Keratinocyte (primary cell): Measurements from ENCODE around the gene LHFPL6. TPM values are rescaled to one million over a fixed set of nuclear protein-coding genes. Genes with fewer than 3 reads are reported as not detected.

Experiments
- DNase-seq: peaks from one replicate; pipeline ENCODE4 v3.0.0-alpha.2; 2011; ENCODE audit warnings: low read depth, missing footprints, low spot score
- FAIRE-seq: peaks from 2 replicates; lab custom pipeline; 2011; peaks lifted over from hg19 to GRCh38; lab: Jason Lieb, UNC
- H2AFZ ChIP-seq: 2 replicates; pipeline ENCODE4 v1.6.0; 2012; ENCODE audit warnings: low read length, control low read depth, inconsistent platforms; ENCODE audit not compliant: control insufficient read depth
- H3K27ac ChIP-seq: 2 replicates; pipeline ENCODE4 v1.5.1; 2011; ENCODE audit warnings: low read length; ENCODE audit not compliant: control insufficient read depth, insufficient read depth
- H3K27me3 ChIP-seq: 3 replicates; pipeline ENCODE4 v1.6.0; 2011; ENCODE audit warnings: low read length; ENCODE audit not compliant: control insufficient read depth, insufficient read depth; ENCODE audit errors: extremely low read depth
- H3K36me3 ChIP-seq, 2 experiments: 2 replicates in 1 of 2; 3 replicates in 1 of 2; pipeline ENCODE4 v1.5.1; 2011; ENCODE audit warnings: low read length in 2 of 2, mild to moderate bottlenecking in 1 of 2; ENCODE audit not compliant: control insufficient read depth in 2 of 2, insufficient read depth in 2 of 2; ENCODE audit errors: extremely low read depth in 1 of 2
- H3K4me1 ChIP-seq: 3 replicates; pipeline ENCODE4 v1.5.1; 2011; ENCODE audit warnings: low read length; ENCODE audit not compliant: control insufficient read depth, insufficient read depth; ENCODE audit errors: extremely low read depth
- H3K4me2 ChIP-seq: 3 replicates; pipeline ENCODE4 v1.6.0; 2011; ENCODE audit warnings: low read depth, low read length; ENCODE audit not compliant: control insufficient read depth, insufficient read depth; ENCODE audit errors: extremely low read depth
- H3K4me3 ChIP-seq, 3 experiments: fragments of 200-600 bp in 1 of 3; sonication (generic) in 1 of 3; 2 replicates in 2 of 3; 3 replicates in 1 of 3; pipeline ENCODE4 v1.5.1; 2011 to 2016; ENCODE audit warnings: low read length in 3 of 3, mild to moderate bottlenecking in 3 of 3, control low read depth in 2 of 3, inconsistent platforms in 1 of 3, low read depth in 1 of 3, mixed read lengths in 1 of 3, mixed run types in 1 of 3, moderate library complexity in 1 of 3; ENCODE audit not compliant: control insufficient read depth in 2 of 3, insufficient read depth in 2 of 3; ENCODE audit errors: extremely low read depth in 1 of 3
- H3K79me2 ChIP-seq: 2 replicates; pipeline ENCODE4 v1.6.0; 2012; ENCODE audit warnings: low read length; ENCODE audit not compliant: control insufficient read depth, insufficient read depth
- H3K9ac ChIP-seq: 3 replicates; pipeline ENCODE4 v1.6.0; 2011; ENCODE audit warnings: low read length; ENCODE audit not compliant: control insufficient read depth, insufficient read depth; ENCODE audit errors: extremely low read depth
- H3K9me1 ChIP-seq: 3 replicates; pipeline ENCODE4 v1.6.0; 2011; ENCODE audit warnings: low read length; ENCODE audit not compliant: control insufficient read depth, insufficient read depth; ENCODE audit errors: extremely low read depth
- H3K9me3 ChIP-seq: 2 replicates; pipeline ENCODE4 v1.5.1; 2012; ENCODE audit warnings: low read depth, low read length; ENCODE audit not compliant: control insufficient read depth
- H4K20me1 ChIP-seq: 3 replicates; pipeline ENCODE4 v1.6.0; 2011; ENCODE audit warnings: low read length; ENCODE audit not compliant: control insufficient read depth, insufficient read depth; ENCODE audit errors: extremely low read depth
- CTCF ChIP-seq, 3 experiments: IDR thresholded peaks in 1 of 3; conservative IDR thresholded peaks in 1 of 3; optimal IDR thresholded peaks in 1 of 3; 2 replicates in 2 of 3; 3 replicates in 1 of 3; pipeline versions ENCODE3 to v1.5.1; 2011; ENCODE audit warnings: low read length in 3 of 3, mild to moderate bottlenecking in 3 of 3, moderate library complexity in 2 of 3, control low read depth in 1 of 3, inconsistent platforms in 1 of 3; ENCODE audit not compliant: insufficient read depth in 2 of 3; ENCODE audit errors: extremely low read depth in 1 of 3
- EZH2 ChIP-seq: IDR thresholded peaks from one replicate; pipeline ENCODE4 v1.6.1; 2012; ENCODE audit warnings: inconsistent platforms, mild to moderate bottlenecking, low read length, moderate library complexity
- dilution Hi-C: fragments of 300-500 bp; cut with MboI; formaldehyde crosslinking; loops from one replicate; pipeline ENCODE4 v1.7.0; 2020; ENCODE audit warnings: low sequenced_read_pairs; ENCODE audit not compliant: extremely low pct_ligation_motif_present
- polyA plus RNA-seq, 5 experiments: library from polyadenylated mRNA; depleted of rRNA in 3 of 5; stranded (reverse) in 3 of 5; stranded (forward) in 1 of 5; unstranded in 1 of 5; fragments of >200 nt; gene quantifications; 1 replicate in 1 of 5; 2 replicates in 3 of 5; 3 replicates in 1 of 5; pipeline versions ENCODE4 v1.2.1 to v1.2.3, GENCODE V29; 2011 to 2012; ENCODE audit warnings: missing spikeins in 2 of 5, low read depth in 1 of 5, low replicate concordance in 1 of 5

Gene LHFPL6
- polyA plus RNA-seq, 1 donor (not counting 4 experiments of a cell fraction or from before 2014, with no cell fraction given), result 15.8 TPM

GRCh38 chr13:39580881-39581575 is 22.0 kb downstream of the LHFPL6 start:
- no peak for TF ChIP-seq CTCF (optimal IDR thresholded peaks at IDR 0.05 in 1 of 3, IDR thresholded peaks at IDR 0.05 in 1 of 3, conservative IDR thresholded peaks at IDR 0.05 in 1 of 3; ENCODE audit: extremely low read depth in 1 of 3, insufficient read depth in 2 of 3, low read length in 3 of 3)
- TF ChIP-seq EZH2, result no peak
- no peak for FAIRE-seq
- no peak overlapping the region for H3K4me3 ChIP-seq

DNA sequence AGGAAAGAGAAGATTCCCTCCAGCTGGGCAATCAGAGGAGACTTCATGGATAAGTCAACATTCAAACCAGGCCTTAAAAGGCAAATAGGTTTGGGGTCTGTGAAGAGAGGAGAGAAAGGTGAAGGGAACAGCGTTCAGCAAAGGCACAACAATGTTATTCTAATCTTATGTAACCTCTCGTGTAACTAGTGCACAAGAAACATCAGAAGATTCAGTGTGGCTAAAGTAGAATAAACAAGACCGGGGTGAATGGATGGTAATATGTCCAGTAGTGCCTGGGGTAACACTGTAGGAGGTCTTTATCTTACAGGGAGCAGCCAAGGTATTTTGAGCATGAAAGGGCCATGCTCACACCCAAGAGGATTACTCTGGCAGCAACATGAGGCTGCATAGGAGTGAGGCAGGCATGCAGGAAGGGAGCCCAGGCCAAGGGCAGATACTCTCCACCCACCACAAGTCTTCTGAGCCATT is 24.1 kb downstream of the LHFPL6 start:
- no peaks in the 10 kb centered on the region for H3K36me3 ChIP-seq
- no peaks in the 10 kb centered on the region for H3K9me1 ChIP-seq
- dilution Hi-C loops, result no loop called here
- no peaks in the 10 kb centered on the region for H3K9me3 ChIP-seq
- no peaks in the 10 kb centered on the region for H3K79me2 ChIP-seq
- H4K20me1 ChIP-seq, result no peaks in the 10 kb centered on the region
- H3K4me1 ChIP-seq, result no peaks in the 10 kb centered on the region
- no peak overlapping the region for H3K4me2 ChIP-seq
- H3K27me3 ChIP-seq, result no peaks in the 10 kb centered on the region
- no peak overlapping the region for H3K27ac ChIP-seq
- no peak for DNase-seq
- no peak overlapping the region for H3K9ac ChIP-seq
- no peak overlapping the region for H3K4me3 ChIP-seq
- no peak for TF ChIP-seq EZH2
- TF ChIP-seq CTCF (optimal IDR thresholded peaks at IDR 0.05 in 1 of 3, IDR thresholded peaks at IDR 0.05 in 1 of 3, conservative IDR thresholded peaks at IDR 0.05 in 1 of 3; ENCODE audit: extremely low read depth in 1 of 3, insufficient read depth in 2 of 3, low read length in 3 of 3), result no peak
- peak; percentile 46 for FAIRE-seq
- H2AFZ ChIP-seq, result no peak overlapping the region

More at GRCh38 chr13:39580881-39581575, 22.0 kb downstream of the LHFPL6 start:
- Histone ChIP-seq H4K20me1 (no peaks in the 10 kb centered on the region), H3K79me2 (peaks cover 2% of the 10 kb centered on the region), H3K9me3 (no peaks in the 10 kb centered on the region), H3K9ac (no peak overlapping the region), H2AFZ (no peak overlapping the region), H3K27me3 (no peaks in the 10 kb centered on the region), H3K4me1 (no peaks in the 10 kb centered on the region), H3K27ac (no peak overlapping the region), H3K36me3 (no peaks in the 10 kb centered on the region), H3K9me1 (no peaks in the 10 kb centered on the region), H3K4me2 (no peak overlapping the region)
- DNase-seq, result no peak
- dilution Hi-C loops, result no loop called here
